Spleen (tissue), 11 donors: Measurements from ENCODE around the gene EYA2. TPM values are rescaled to one million over a fixed set of nuclear protein-coding genes. Genes with fewer than 3 reads are reported as not detected.

ENCODE experiments used
- DNase-seq: peaks from one replicate; pipeline ENCODE4 v3.0.0-alpha.2; 2020
- H3K27ac ChIP-seq, 8 donors: fragments of 200-600 bp; sonication (generic) in 7 of 8; 1 replicate in 4 of 8; 2 replicates in 4 of 8; pipeline versions ENCODE4 v1.5.0 to v1.8.0; 2016 to 2021; ENCODE audit warnings: inconsistent platforms in 4 of 8, mild to moderate bottlenecking in 4 of 8, moderate library complexity in 1 of 8
- H3K27me3 ChIP-seq, 7 donors: fragments of 200-600 bp; sonication (generic) in 6 of 7; replicated peaks in 1 of 7; 1 replicate in 4 of 7; 2 replicates in 3 of 7; pipeline versions ENCODE4 v1.5.0 to v1.8.0; 2016 to 2021; ENCODE audit warnings: inconsistent platforms in 3 of 7, mild to moderate bottlenecking in 1 of 7
- H3K36me3 ChIP-seq, 6 donors: fragments of 200-600 bp; sonication (generic) in 5 of 6; 1 replicate in 4 of 6; 2 replicates in 2 of 6; pipeline versions ENCODE4 v1.5.0 to v1.8.0; 2016 to 2021; ENCODE audit warnings: inconsistent platforms in 2 of 6
- H3K4me1 ChIP-seq, 6 donors: fragments of 200-600 bp; sonication (generic) in 5 of 6; 1 replicate in 3 of 6; 2 replicates in 3 of 6; pipeline versions ENCODE4 v1.5.0 to v1.8.0; 2016 to 2021; ENCODE audit warnings: inconsistent platforms in 3 of 6
- H3K4me3 ChIP-seq, 8 donors: fragments of 200-600 bp; sonication (generic) in 7 of 8; 1 replicate in 4 of 8; 2 replicates in 4 of 8; pipeline versions ENCODE4 v1.5.0 to v1.8.0; 2016 to 2021; ENCODE audit warnings: inconsistent platforms in 4 of 8, mild to moderate bottlenecking in 4 of 8, moderate library complexity in 2 of 8
- H3K9me3 ChIP-seq, 8 donors: fragments of 200-600 bp; sonication (generic) in 7 of 8; 1 replicate in 4 of 8; 2 replicates in 4 of 8; pipeline versions ENCODE4 v1.5.0 to v1.8.0; 2016 to 2021; ENCODE audit warnings: inconsistent platforms in 4 of 8
- CTCF ChIP-seq, 11 experiments: fragments of 200-600 bp in 7 of 11; fragments of 450-650 bp in 4 of 11; sonication (generic) in 4 of 11; IDR thresholded peaks in 8 of 11; conservative IDR thresholded peaks in 3 of 11; 1 replicate in 7 of 11; 2 replicates in 4 of 11; pipeline versions ENCODE4 v1.4.0 to v1.8.0; 2016 to 2021; ENCODE audit warnings: antibody characterized with exemption in 11 of 11, inconsistent platforms in 4 of 11, mild to moderate bottlenecking in 1 of 11
- POLR2A ChIP-seq, 3 donors: fragments of 450-650 bp; IDR thresholded peaks; one replicate each; pipeline ENCODE4 v1.5.1; 2017; ENCODE audit warnings: antibody characterized with exemption in 3 of 3, mild to moderate bottlenecking in 1 of 3
- POLR2AphosphoS5 ChIP-seq, 3 donors: sonication (generic); formaldehyde crosslinking; IDR thresholded peaks; one replicate each; pipeline ENCODE4 v1.5.1; 2017; ENCODE audit warnings: antibody characterized with exemption in 3 of 3
- WGBS, 5 donors: extraction: QIAGEN DNeasy Blood & Tissue Kit in 3 of 5; methylation state at CpG; one replicate each; pipeline versions ENCODE4 v1.1.5 to v1.1.7; 2013 to 2018; 5-methylcytosine and 5-hydroxymethylcytosine counted together
- intact Hi-C: fragments of 100-400 bp; cut with DNase I; formaldehyde crosslinking; loops from one replicate; pipeline ENCODE4 v1.15.0; 2023; ENCODE audit warnings: low total_unique reads
- polyA plus RNA-seq, 3 donors: library from polyadenylated mRNA; stranded (reverse); fragments of 200-250 nt; gene quantifications; one replicate each; pipeline ENCODE4 v1.2.1, GENCODE V29; 2013
- total RNA-seq, 7 donors: library from RNA; depleted of rRNA in 3 of 7; stranded (reverse); fragments of >200 nt in 3 of 7; fragmentation: NEBNext Ultra II Directional in 4 of 7; extraction: Animal tissue kit (Norgen Biotek cat#: 25700) in 4 of 7; gene quantifications; one replicate each; pipeline versions ENCODE4 v1.1.0 to v1.2.1, GENCODE V29; 2016 to 2021
- donor health status: healthy with polysubstance abuse.
- donor health status: DM: no; HTN: no; CAD: no; lungs with moderate emphysema.
- donor health status: DM: no; HTN: no; CAD: no.
- donor health status: Bipolar disorder and iron deficiency.
- donor health status: healthy.
- donor health status: DM: no; HTN: no; CAD: no.
- donor health status: DM: yes; HTN: yes; CAD: no.

The EYA2 gene
- total and polyA plus RNA-seq, 10 donors: 0.26 to 0.76 (median 0.51) TPM; not detected in 1

GRCh38 chr20:47054506-47054905 lies 159.9 kb downstream of the EYA2 start:
- Histone ChIP-seq H3K4me1 (no peaks in the 10 kb centered on the region), H3K27me3 (peaks cover 0 to 31% (median 0%) of the 10 kb centered on the region in 7 donors), H3K36me3 (no peaks in the 10 kb centered on the region), H3K27ac (no peak overlapping the region), H3K4me3 (no peak overlapping the region), H3K9me3 (no peaks in the 10 kb centered on the region)
- no peak for DNase-seq
- TF ChIP-seq POLR2A (IDR thresholded peaks at IDR 0.05) (no peak), POLR2AphosphoS5 (IDR thresholded peaks at IDR 0.05) (no peak), CTCF (IDR thresholded peaks at IDR 0.05 in 8 of 11, conservative IDR thresholded peaks at IDR 0.05 in 3 of 11) (no peak)
- intact Hi-C loops: no loop called here
- WGBS, 5 donors: 85 to 93% (median 88%) methylated on average over 5 of the region's 5 CpGs

- H3K4me1 ChIP-seq: no peaks in the 10 kb centered on the region
- H3K9me3 ChIP-seq: no peaks in the 10 kb centered on the region
- H3K27ac ChIP-seq: no peak overlapping the region
- peaks cover 0 to 31% (median 0%) of the 10 kb centered on the region in 7 donors for H3K27me3 ChIP-seq
- DNase-seq: no peak
- 69 to 81% (median 80%) methylated on average over 6 of the region's 6 CpGs for WGBS, 5 donors
- intact Hi-C loops: no loop called here
- TF ChIP-seq POLR2AphosphoS5 (IDR thresholded peaks at IDR 0.05): no peak
- no peak for TF ChIP-seq POLR2A (IDR thresholded peaks at IDR 0.05)
- no peak for TF ChIP-seq CTCF (IDR thresholded peaks at IDR 0.05 in 8 of 11, conservative IDR thresholded peaks at IDR 0.05 in 3 of 11)
- H3K4me3 ChIP-seq: no peak overlapping the region
- no peaks in the 10 kb centered on the region for H3K36me3 ChIP-seq
Observed at GRCh38 chr20:47054945-47055344, 160.3 kb downstream of the EYA2 start.

- no peak for DNase-seq
- TF ChIP-seq POLR2A (IDR thresholded peaks at IDR 0.05): no peak
- TF ChIP-seq CTCF (IDR thresholded peaks at IDR 0.05 in 8 of 11, conservative IDR thresholded peaks at IDR 0.05 in 3 of 11): no peak
- TF ChIP-seq POLR2AphosphoS5 (IDR thresholded peaks at IDR 0.05): no peak
- H3K36me3 ChIP-seq: no peaks in the 10 kb centered on the region
- WGBS, 5 donors: 70 to 80% (median 71%) methylated on average over 13 of the region's 13 CpGs
- intact Hi-C loops: no loop called here
- H3K4me3 ChIP-seq: no peak overlapping the region
- peaks cover 0 to 25% (median 0%) of the 10 kb centered on the region in 7 donors for H3K27me3 ChIP-seq
- H3K27ac ChIP-seq: no peak overlapping the region
- no peaks in the 10 kb centered on the region for H3K4me1 ChIP-seq
- H3K9me3 ChIP-seq: no peaks in the 10 kb centered on the region
Observed at GRCh38 chr20:47055699-47056369, 161.2 kb downstream of the EYA2 start.

- WGBS, 5 donors: 77 to 92% (median 84%) methylated on average over 3 of the region's 3 CpGs
- H3K9me3 ChIP-seq: no peaks in the 10 kb centered on the region
- intact Hi-C loops: no loop called here
Observed at GRCh38 chr20:47057661-47058060, 163.0 kb downstream of the EYA2 start.

More at GRCh38 chr20:47057661-47058060, 163.0 kb downstream of the EYA2 start:
- Histone ChIP-seq H3K27me3 (peaks cover 0 to 11% (median 0%) of the 10 kb centered on the region in 7 donors), H3K36me3 (no peaks in the 10 kb centered on the region), H3K27ac (no peak overlapping the region), H3K4me3 (no peak overlapping the region), H3K4me1 (no peaks in the 10 kb centered on the region)
- TF ChIP-seq POLR2A (IDR thresholded peaks at IDR 0.05): no peak
- TF ChIP-seq POLR2AphosphoS5 (IDR thresholded peaks at IDR 0.05): no peak
- TF ChIP-seq CTCF (IDR thresholded peaks at IDR 0.05 in 8 of 11, conservative IDR thresholded peaks at IDR 0.05 in 3 of 11): no peak
- DNase-seq: no peak
